Fibroblast of mammary gland (primary cell): Measurements from ENCODE around the gene PNMA6A.

ENCODE experiments used
- DNase-seq: peaks from one replicate; pipeline ENCODE4 v3.0.0-alpha.2; 2010; ENCODE audit warnings: low read depth
- H3K4me3 ChIP-seq: 2 replicates; pipeline ENCODE4 v1.5.1; 2011; ENCODE audit warnings: low read depth, mild to moderate bottlenecking, low read length, moderate library complexity; ENCODE audit not compliant: control insufficient read depth
- CTCF ChIP-seq: conservative IDR thresholded peaks from 2 replicates; pipeline ENCODE4 v1.5.1; 2011; ENCODE audit warnings: low read depth, low read length, inconsistent platforms; ENCODE audit not compliant: control insufficient read depth, insufficient read depth

The PNMA6A gene

GRCh38 chrX:153052534-153052933, 19.7 kb upstream of the PNMA6A start:
- TF ChIP-seq CTCF = no peak
- no peak overlapping the region for H3K4me3 ChIP-seq
- DNase-seq = no peak

GRCh38 chrX:153055871-153056749, 16.1 kb upstream of the PNMA6A start, which contains the start of gene PNMA3:
Gene PNMA3 (plus strand): TSS chrX:153056470. CDS start chrX:153057056, 586 bp downstream.
- H3K4me3 ChIP-seq = no peak within 1 kb of the TSS
- DNase-seq = no peak
- no peak for TF ChIP-seq CTCF

- no peak overlapping the region for H3K4me3 ChIP-seq
- DNase-seq = no peak
- no peak for TF ChIP-seq CTCF
These were observed 15.0 kb upstream of the PNMA6A start for GRCh38 chrX:153057281-153057680.

GRCh38 chrX:153059191-153060094, 12.8 kb upstream of the PNMA6A start:
- no peak for DNase-seq
- H3K4me3 ChIP-seq = no peak overlapping the region
- no peak for TF ChIP-seq CTCF

- TF ChIP-seq CTCF = no peak
- no peak for DNase-seq
- H3K4me3 ChIP-seq = no peak overlapping the region
These were observed 12.2 kb upstream of the PNMA6A start for GRCh38 chrX:153060095-153060445.

- DNase-seq = peak; percentile 63
- no peak for TF ChIP-seq CTCF
- no peak overlapping the region for H3K4me3 ChIP-seq
These were observed 10.5 kb upstream of the PNMA6A start for GRCh38 chrX:153061732-153062131.
